NCI-H1694 treated with DMSO at 0.1 percent for 48 hours (cell line): Measurements from ENCODE around the gene MB21D2.
A peak's percentile ranks its signal among the peaks of the same experiment; 100 is the strongest.
"Not testable (repeated sequence)": the region's sequence is repeated elsewhere in the genome, so short reads cannot be mapped to it uniquely, and the experiment has no call there.

ENCODE experiments used
- DNase-seq: peaks from one replicate; lab custom pipeline; 2025; lab: John Stamatoyannopoulos, UW

The MB21D2 gene

GRCh38 chr3:192802957-192803899 lies 114.4 kb downstream of the MB21D2 start:
- peak; percentile 67 for DNase-seq

DNA sequence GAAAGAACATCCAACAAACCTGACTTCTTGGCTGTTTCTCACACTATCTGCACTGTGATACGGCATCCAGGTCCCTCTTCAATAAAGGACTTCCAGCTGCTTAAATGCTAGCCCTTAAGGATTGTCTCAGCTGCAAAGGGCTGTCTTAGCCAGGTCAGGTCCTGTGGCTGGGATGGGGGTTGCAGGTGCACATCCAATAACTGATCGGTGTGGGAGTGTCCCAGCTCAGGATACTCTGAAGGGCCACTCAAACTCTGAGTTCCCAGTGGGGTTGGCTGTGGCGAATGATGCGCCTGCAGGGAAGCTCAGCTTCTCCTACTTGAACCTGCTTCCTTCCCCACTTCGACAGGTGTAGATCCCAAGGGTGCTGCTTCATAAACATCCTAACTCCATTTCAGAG lies 115.7 kb downstream of the MB21D2 start:
- no peak for DNase-seq

DNA sequence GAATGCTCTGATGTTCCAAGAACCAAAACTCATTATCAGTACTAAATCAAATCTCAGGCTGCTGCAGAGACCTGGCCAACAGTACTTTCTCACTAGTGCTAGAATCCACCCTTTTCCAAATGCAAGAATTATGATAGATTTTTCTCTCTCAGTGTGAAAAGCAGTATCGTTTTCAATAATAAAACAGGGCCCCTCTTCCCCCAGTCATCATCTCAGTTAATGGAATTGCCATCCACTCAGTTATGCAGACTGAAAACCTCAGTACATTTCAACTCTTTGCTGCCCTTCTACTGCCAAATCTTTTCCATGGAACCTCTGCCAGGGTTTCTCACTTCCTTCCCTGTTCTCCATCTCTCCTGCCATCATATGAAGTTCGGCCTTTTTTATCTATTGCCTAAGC lies 117.9 kb downstream of the MB21D2 start:
- DNase-seq = no peak

GRCh38 chr3:192795021-192795420 lies 122.6 kb downstream of the MB21D2 start:
- DNase-seq = no peak

- DNase-seq = no peak
Observed at GRCh38 chr3:192794216-192794615, 123.4 kb downstream of the MB21D2 start.

- not testable (repeated sequence) for DNase-seq
Observed at GRCh38 chr3:192788816-192789515, 128.7 kb downstream of the MB21D2 start.

GRCh38 chr3:192778508-192778907 lies 139.1 kb downstream of the MB21D2 start:
- DNase-seq = no peak

- DNase-seq = not testable (repeated sequence)
Observed at GRCh38 chr3:192774341-192774740, 143.3 kb downstream of the MB21D2 start.

DNA sequence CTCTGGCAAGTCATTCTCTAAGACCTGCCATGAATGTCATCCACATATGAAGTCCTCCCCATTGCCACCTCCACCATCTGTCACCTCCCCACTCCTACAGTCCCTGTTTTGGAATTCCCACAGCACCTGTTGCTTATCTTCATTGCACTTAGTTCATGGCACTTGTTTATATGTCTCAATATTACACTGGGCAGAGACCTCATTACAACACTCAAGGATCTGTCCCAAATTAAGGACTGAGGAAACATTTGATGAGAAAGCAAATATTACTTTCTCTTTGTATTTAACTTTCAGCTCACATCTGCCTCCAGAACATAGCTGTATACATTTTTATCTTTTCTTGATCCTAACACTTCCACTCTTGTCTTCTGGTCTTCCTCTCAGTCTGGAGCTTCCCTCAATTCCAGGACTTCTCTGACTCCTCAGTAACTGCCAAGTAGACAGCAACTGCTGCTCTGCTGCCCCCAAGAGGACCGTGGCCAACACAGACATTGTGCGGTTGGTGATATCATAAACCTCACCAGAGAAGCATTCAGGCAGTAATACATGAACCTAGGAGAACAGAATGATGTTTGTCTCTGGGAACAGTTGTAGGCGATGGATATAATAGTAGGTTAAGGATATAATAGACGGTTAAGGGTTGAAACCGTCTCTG lies 145.3 kb downstream of the MB21D2 start:
- peak; percentile 28 for DNase-seq

DNA sequence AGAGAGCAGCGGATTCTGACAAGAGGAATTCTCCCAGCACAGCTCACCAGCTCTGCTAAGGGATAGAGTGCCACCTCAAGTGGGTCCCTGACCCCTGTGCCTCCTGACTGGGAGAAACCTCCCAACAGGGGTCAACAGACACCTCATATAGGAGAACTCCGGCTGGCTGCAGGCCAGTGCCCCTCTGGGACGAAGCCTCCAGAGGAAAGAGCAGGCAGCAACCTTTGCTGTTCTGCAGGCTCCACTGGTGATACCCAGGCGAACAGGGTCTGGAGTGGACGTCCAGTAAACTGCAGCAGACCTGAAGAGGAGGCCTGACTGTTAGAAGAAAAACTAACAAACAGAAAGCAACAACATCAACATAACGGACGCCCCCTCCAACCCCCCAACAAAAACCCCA lies 159.0 kb downstream of the MB21D2 start:
- no peak for DNase-seq

DNA sequence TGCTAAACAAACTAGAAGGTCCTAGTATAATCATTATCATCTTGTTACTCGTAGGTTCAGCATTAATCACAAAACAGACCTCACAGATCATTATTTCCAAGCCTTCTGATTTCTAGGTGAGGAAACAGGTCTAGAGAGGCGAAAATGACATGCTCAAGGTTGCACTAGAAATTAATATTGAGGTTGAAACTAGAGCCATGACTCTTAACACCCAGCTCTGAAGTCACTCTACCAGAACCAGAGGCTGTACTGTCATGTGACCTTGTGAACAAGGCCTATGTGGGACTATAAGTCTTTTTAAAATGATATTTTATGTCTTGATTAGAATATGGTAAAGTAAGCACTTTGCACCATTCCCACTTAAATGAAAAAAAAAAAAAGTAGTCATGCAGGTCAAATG lies 166.5 kb downstream of the MB21D2 start:
- DNase-seq = no peak

DNA sequence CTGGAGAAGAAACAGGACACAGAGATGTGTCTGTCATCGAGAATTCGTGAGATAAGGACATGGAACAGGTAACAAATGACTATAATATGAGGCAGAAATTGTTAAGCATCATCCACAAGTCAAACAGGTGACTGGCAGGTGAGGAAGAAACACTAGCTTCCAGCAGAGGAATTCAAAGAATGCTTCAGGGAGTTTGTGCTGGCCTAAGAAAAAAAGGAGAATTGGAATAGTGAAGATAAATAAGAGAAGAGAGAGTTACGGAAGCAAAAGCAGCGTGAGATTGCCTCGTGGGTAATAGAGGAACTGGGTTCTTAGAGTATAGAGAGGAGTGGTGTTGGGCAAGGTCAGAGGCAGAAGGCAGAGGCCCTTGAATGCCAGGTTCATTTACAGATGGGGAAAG lies 167.5 kb downstream of the MB21D2 start:
- DNase-seq = no peak

DNA sequence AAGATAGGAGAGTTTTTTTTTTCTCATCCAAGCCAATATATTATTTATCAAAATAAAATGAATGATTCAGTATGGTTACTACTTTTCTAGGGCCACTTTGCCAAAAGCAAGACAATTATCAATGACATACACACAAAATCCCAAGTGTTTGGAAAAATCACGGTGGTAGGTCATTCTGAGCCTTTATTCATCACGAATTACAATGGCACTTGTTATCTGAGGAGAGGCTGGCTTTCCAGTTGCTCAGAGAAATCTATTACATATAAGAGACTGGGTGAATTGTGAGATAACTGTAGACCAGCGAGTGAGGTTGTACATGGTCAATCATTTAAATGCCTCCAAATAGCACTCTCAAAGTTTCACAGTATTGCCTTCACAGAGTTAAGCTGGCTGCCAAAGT lies 169.9 kb downstream of the MB21D2 start:
- no peak for DNase-seq

GRCh38 chr3:192747145-192747544 lies 170.5 kb downstream of the MB21D2 start:
- DNase-seq = no peak
